HG03457 (cell line): ENCODE results near the gene FCSK.
"Not testable (repeated sequence)": the region's sequence is repeated elsewhere in the genome, so short reads cannot be mapped to it uniquely, and the experiment has no call there.

Experiments used
- ATAC-seq: cut with Tn5 transposase; IDR thresholded peaks from one replicate; pipeline ENCODE4 v1.9.1; 2021; ENCODE audit warnings: moderate number of reproducible peaks; ENCODE audit not compliant: unreplicated experiment

FCSK gene

GRCh38 chr16:70522216-70523075 is 68.1 kb downstream of the FCSK start:
- no peak for ATAC-seq

DNA sequence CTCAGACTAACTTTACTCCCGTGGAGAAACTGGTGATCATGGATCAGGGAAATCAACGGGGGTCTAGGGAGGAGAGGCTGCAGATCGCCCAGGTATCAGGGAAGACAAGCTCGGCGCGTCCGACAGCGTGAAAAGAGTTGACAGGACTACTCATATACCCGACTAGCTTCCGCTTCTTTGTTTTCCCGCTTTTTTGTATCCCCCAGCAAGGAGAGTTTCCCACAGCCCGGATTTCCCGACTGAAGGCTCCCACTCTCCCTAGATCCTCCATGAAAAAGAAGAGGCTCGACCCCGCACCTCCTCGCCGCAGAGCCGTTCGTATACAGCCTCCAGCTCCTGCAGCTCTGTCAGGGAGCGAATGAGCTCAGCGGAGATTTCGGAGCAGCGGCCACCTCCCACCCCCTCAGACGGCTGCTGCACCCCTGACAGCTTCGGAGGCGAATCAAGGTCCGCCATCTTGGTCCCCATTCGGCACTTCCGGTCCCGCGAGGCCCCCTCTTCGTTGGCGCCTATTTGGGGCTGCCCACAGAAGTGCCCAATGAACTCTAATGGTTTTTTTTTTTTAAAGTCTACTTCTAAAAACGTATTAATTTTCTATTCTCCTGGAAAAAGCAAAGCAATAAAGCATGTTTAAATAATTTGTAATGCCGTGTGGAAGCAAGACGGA is 68.8 kb downstream of the FCSK start, which contains the start of gene COG4:
Gene COG4, minus strand, starts transcription at position 479 of the 667 bp plus-strand sequence. Its CDS starts 11 bp downstream, at position 468.
- peak; percentile 58 for ATAC-seq

DNA sequence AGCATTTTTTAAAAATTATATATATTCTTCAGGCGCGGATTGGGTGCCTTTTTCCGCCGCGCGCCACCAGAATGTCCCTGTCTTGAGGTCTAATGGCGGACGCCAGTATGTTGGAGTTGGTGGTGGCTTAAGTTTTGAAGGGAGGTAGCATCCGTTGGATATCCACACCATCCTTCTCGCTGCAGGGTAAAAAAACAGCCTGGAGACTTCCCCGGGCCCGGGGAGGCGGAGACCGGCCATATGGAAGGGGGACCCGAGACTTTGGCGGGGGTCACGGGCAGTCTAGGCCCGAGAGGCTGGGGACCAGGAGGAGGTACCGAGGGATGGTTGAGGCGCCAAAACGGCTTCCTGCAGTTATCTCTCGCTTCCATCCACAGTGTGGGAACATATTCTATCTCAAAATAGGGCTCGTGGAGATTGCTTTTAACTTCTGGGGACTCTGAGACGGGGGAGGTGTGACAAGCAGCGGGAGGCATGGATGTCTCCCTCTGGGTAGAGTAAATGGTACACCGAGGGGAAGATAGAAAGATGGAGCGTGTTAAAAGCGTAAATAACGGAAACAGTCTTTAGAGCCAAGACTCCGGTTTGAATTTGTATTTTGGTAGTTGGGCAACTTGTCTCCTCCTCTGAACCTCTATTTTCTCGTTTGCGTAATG is 69.5 kb downstream of the FCSK start, which contains the start of gene SF3B3:
Gene SF3B3, plus strand, starts transcription at position 74 of the 656 bp plus-strand sequence. CDS start 2,841 bp downstream, outside the sequence.
- peak; percentile 38 for ATAC-seq

DNA sequence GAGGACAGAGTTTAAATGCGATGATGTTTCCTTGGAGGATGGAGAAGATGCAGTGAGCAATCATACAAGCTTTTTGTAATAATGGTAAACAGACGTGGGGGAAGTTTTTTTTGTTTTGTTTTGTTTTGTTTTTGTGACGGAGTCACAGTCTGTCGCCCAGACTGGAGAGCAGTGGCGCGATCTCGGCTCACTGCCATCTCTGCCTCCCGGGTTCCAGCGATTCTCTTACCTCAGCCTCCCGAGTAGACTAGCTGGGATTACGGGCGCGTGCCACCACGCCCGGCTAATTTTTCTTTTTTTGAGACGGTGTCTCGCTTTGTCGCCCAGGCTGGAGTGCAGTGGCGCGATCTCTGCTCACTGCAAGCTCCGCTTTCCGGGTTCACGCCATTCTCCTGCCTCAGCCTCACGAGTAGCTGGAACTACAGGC is 70.0 kb downstream of the FCSK start:
- ATAC-seq, result not testable (repeated sequence)

DNA sequence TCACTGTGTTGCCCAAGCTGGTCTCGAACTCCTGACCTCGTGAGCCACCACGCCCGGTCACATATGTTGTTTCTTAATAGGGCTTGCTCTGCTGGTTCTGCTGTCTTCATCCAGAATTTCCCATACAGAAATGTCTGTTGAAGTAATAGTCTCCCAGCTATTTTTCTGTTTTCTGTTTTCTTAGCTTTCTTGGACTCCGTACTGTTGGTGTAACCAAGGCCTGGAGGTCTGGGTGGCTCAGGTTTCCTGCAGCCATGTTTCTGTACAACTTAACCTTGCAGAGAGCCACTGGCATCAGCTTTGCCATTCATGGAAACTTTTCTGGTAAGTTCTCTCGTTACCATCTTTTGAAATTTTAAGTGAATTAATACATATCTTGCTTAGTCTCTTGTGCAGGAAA is 72.0 kb downstream of the FCSK start:
- ATAC-seq, result no peak

DNA sequence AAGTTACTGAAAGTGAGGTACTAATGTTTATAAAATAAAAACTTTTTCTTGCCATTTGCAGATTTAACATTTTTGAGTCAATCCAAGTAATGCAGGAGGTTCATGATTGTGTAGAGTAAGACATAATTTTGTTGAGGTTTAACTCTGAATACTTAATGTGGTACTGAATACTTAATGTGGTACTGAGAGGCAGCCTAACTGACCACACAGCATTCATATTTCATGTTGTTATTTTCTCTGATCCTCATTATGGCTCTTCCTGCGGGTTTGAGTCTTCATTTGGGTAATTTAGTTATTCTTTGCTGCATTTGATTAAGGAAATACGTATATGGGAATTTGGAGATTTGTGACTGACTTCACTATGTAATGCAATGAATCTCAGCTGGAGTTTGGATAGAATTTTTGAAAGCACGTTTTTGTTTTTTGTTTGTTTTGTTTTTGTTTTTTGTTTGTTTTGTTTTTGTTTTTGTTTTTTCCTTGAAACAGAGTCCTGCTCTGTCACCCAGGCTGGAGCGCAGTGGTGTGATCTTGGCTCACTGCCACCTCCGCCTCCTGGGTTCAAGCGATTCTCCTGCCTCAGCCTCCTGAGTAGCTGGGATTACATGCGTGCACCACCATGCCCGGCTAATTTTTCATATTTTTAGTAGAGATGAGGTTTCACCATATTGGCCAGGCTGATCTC is 73.1 kb downstream of the FCSK start:
- no peak for ATAC-seq

DNA sequence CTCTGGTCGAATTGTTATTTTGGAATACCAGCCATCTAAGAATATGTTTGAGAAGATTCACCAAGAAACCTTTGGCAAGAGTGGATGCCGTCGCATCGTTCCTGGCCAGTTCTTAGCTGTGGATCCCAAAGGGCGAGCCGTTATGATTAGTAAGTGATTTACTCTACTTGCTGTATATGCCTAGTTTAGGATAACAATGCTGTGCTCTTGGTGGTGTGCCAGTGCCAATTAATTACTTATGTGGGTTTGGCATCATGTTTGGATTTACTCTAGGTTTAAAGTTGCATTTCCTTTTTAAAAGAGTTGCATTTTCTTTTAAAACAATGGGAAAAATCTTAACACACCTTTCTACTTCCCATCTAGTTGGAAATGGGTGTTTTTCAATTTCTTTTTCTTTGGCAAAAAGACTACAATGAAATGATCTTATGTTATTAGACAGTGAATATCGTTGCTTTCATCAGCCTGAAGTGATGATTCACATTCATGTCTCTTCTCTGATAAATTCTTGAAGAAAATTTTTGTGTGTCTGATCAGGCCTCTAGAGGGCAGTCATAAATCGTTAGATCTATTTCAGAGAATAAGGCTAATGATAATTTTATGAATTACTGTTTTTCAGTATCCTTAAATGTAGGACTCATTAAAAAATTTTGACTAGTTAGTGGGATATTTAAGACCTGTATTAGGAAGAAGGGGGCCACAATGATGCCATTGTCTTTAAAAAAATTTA is 74.8 kb downstream of the FCSK start:
- ATAC-seq, result no peak
